WTC11 (cell line): ENCODE data around the gene SLC25A51.

Experiments
- AR ChIP-seq: fragments of 250-450 bp; sonication (Bioruptor Pico); IDR thresholded peaks from 2 replicates; pipeline ENCODE4 v1.9.0; 2021; ENCODE audit warnings: mild to moderate bottlenecking
- CBFB ChIP-seq: sonication (generic); formaldehyde crosslinking; IDR thresholded peaks from 2 replicates; pipeline ENCODE4 v1.8.1; 2022; ENCODE audit warnings: mild to moderate bottlenecking, low read depth, missing genetic modification reagents
- CTCF ChIP-seq: fragments of 200-600 bp; IDR thresholded peaks from 2 replicates; pipeline ENCODE4 v1.8.0; 2022; ENCODE audit warnings: antibody characterized with exemption
- ELF4 ChIP-seq: sonication (generic); formaldehyde crosslinking; IDR thresholded peaks from 2 replicates; pipeline ENCODE4 v1.8.1; 2022; ENCODE audit warnings: low read depth, mild to moderate bottlenecking, moderate library complexity, missing genetic modification reagents
- RELA ChIP-seq: sonication (generic); formaldehyde crosslinking; IDR thresholded peaks from 2 replicates; pipeline ENCODE4 v1.8.1; 2022; ENCODE audit warnings: missing genetic modification reagents, mild to moderate bottlenecking, borderline replicate concordance
- SP1 ChIP-seq: sonication (generic); formaldehyde crosslinking; conservative IDR thresholded peaks from 2 replicates; pipeline ENCODE4 v1.8.1; 2022; ENCODE audit warnings: missing genetic modification reagents
- TCF7 ChIP-seq: sonication (generic); formaldehyde crosslinking; IDR thresholded peaks from 2 replicates; pipeline ENCODE4 v1.8.0; 2022; ENCODE audit warnings: mild to moderate bottlenecking, low read depth, missing genetic modification reagents, moderate library complexity
- USF2 ChIP-seq: sonication (generic); formaldehyde crosslinking; IDR thresholded peaks from 2 replicates; pipeline ENCODE4 v1.8.1; 2023; ENCODE audit warnings: mild to moderate bottlenecking, missing genetic modification reagents, moderate library complexity
- ZBTB21 ChIP-seq: sonication (generic); formaldehyde crosslinking; IDR thresholded peaks from 2 replicates; pipeline ENCODE4 v1.8.1; 2023; ENCODE audit warnings: mild to moderate bottlenecking, missing genetic modification reagents, borderline replicate concordance
- ZMAT4 ChIP-seq: fragments of 250-450 bp; sonication (Bioruptor Pico); IDR thresholded peaks from 2 replicates; pipeline ENCODE4 v1.9.0; 2021; ENCODE audit warnings: mild to moderate bottlenecking
- ZNF138 ChIP-seq: sonication (generic); formaldehyde crosslinking; conservative IDR thresholded peaks from 2 replicates; pipeline ENCODE4 v1.8.1; 2022; ENCODE audit warnings: mild to moderate bottlenecking, moderate library complexity, missing genetic modification reagents
- ZNF263 ChIP-seq: sonication (generic); formaldehyde crosslinking; IDR thresholded peaks from 2 replicates; pipeline ENCODE4 v1.8.1; 2022; ENCODE audit warnings: low read depth, mild to moderate bottlenecking, moderate library complexity, missing genetic modification reagents
- ZNF416 ChIP-seq: fragments of 250-450 bp; sonication (Bioruptor Pico); IDR thresholded peaks from 2 replicates; pipeline ENCODE4 v1.9.0; 2021; ENCODE audit warnings: mild to moderate bottlenecking, inconsistent platforms
- ZSCAN18 ChIP-seq: fragments of 250-450 bp; sonication (Bioruptor Pico); IDR thresholded peaks from 2 replicates; pipeline ENCODE4 v2.1.2; 2022; ENCODE audit warnings: mild to moderate bottlenecking, moderate library complexity

- no peak for TF ChIP-seq ZSCAN18 (CRISPR knock-in tag)
- no peak for TF ChIP-seq RELA (CRISPR knock-in tag)
- TF ChIP-seq ZNF416 (CRISPR knock-in tag) = no peak
- no peak for TF ChIP-seq CTCF
- no peak for TF ChIP-seq ELF4
- no peak for TF ChIP-seq USF2 (CRISPR knock-in tag)
- no peak for TF ChIP-seq ZBTB21 (CRISPR knock-in tag)
- no peak for TF ChIP-seq TCF7
- TF ChIP-seq AR = no peak
- no peak for TF ChIP-seq ZNF263 (CRISPR knock-in tag)
- no peak for TF ChIP-seq CBFB (CRISPR knock-in tag)
- TF ChIP-seq ZMAT4 (CRISPR knock-in tag) = no peak
- no peak for TF ChIP-seq ZNF138
- TF ChIP-seq SP1 (CRISPR knock-in tag) = no peak
Measured at GRCh38 chr9:37918665-37919170, 14.8 kb upstream of the SLC25A51 start.
